ENCODE results near the gene ST6GALNAC2.
A peak's percentile ranks its signal among the peaks of the same experiment; 100 is the strongest.
"Not testable (repeated sequence)": the region's sequence is repeated elsewhere in the genome, so short reads cannot be mapped to it uniquely, and the experiment has no call there.

ST6GALNAC2 gene

DNA sequence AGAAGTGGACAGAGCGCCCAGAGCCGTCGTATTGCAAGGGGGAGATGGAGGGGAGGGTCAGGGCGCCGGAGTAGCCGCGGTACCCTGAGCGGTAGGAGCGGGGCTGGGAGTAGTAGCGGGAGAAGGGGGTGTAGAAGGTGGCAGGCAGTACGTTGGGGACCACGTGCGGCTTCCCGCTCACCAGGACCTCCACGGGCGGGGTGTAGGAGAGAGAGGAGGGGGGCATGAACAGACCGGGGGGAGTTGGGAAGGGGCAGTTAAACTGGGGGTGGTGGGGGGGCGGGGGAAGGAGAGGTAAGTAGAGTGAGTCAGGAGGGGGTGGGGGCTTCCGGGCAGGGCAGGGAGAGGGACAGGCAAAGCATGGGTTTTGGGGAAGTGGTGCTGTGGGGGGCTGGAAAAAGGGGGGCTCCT is 16.8 kb downstream of the ST6GALNAC2 start:
- no peak for DNase-seq

DNA sequence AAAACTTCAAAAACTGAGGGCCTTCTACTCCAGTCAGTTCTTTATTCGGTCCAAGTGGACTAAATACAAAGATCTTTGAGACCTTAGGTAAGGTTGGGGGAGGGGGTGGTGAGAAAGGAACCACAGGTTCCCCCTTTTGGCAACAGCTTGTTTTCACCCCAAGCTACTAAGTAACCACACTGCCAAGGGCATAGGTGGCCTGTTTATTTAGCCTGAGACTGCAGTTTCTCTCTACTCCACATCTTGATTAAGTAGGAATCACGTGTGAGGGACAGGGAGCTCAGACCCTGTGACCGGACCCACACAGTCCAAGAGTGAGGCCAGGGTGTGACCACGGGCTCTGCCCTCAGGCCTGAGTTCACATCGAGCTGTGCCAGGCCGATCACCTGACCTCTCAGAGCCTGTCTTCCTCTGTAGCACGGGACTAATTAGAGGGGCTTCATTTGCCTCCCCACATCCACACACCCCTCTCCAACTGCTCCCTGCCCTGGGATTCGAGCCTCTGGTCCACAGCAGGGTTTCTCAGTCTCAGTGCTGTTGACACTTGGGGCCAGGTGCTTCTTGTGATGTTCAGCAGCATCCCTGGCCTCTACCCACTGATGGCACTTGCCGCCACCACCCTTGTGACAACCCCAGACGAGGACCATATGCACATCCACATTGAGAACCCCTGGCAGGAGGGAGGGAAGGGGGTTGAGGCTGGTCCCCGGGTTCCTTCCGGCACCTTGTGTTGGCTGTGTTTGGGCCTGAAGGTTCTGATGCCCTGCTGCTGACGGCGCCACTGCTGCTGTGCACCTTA is 17.8 kb downstream of the ST6GALNAC2 start:
- DNase-seq: no peak

DNA sequence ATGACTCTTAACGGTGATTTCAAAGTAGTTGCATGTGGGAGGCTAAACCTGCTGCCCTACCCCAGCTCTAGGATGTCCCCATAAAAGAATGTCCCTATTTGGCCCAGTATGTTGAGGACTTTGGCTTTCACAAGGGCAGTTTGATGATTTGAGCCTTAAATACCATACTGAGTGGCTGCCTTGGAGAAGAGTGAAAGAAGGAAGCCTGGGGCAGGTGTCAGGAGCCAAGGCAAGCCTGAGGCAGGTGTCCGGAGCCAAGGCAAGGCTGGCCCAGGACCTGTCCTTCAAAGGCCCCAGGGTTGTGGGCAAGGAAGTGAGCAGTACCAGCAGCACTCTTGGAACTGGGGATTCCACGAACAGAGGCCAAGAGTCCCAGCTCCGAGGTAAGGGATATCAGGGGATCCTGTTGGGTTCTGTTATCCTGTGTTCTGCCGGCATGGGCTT is 18.6 kb downstream of the ST6GALNAC2 start:
- DNase-seq: no peak

GRCh38 chr17:76566613-76566943 is 19.1 kb downstream of the ST6GALNAC2 start:
- no peak for DNase-seq

DNA sequence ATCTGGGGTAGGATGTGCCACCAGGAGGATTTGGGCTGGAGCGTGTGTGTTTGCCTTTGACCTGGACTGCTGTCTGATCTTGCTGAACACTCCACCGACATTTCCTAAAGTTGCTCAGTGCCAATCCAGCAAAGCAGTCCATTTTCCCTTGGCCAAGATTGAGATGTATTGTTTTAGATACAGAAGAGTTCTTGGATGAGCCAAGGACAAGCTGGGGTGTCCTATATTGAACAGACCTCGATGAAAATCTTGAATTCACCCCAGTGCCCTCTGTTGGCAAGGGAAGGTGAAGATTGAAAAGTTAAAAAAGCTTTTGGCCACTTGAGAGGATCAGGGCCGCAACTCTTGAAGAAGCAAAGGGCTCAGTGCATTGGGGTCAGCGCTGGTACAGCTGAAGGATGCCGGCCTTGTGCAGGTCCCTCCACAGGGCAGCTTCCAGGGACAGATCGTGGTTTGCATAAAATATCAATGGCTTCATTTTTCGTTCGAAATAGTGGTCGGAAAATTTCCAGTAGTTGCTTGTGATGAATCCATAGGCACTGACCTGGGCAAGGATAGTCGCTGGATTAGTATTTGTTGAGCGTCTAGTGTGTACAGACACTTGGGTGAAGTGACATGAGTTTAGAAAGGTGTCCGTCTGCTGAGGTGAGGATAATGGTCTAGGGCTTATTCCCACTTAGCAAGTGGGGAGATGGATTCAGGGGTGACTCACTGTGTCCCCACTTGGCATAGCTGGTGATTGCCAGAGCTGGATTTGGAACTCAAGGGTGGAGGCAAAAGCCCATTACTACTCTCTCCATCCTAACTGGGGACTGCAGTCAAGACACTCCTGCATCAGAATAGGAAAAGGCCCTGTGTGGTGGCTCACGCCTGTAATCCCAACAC is 19.7 kb downstream of the ST6GALNAC2 start:
- no peak for DNase-seq

GRCh38 chr17:76564991-76565727 is 20.5 kb downstream of the ST6GALNAC2 start:
- DNase-seq: not testable (repeated sequence)

DNA sequence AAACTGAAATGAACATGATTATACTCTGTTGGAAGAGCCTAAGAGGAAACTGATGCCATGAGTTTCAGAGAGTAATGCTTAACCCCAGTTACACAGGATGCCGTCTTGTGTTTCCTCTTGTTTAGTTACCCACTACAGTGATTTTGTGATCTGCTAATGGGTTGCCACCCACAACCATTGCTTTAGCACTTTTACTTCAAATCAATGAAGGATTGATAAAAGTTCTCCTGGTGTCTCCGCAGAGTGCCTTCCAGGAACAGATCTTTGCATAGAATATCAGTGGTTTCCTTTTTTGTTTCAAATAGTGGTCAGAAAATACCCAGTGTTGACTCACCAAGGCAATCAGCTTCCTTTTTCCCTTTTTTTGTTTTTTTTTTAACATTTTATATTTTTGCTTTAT is 22.3 kb downstream of the ST6GALNAC2 start:
- peak; percentile 42 for DNase-seq

- peak; percentile 72 for DNase-seq
Measured at GRCh38 chr17:76562734-76563148, 22.9 kb downstream of the ST6GALNAC2 start.

DNA sequence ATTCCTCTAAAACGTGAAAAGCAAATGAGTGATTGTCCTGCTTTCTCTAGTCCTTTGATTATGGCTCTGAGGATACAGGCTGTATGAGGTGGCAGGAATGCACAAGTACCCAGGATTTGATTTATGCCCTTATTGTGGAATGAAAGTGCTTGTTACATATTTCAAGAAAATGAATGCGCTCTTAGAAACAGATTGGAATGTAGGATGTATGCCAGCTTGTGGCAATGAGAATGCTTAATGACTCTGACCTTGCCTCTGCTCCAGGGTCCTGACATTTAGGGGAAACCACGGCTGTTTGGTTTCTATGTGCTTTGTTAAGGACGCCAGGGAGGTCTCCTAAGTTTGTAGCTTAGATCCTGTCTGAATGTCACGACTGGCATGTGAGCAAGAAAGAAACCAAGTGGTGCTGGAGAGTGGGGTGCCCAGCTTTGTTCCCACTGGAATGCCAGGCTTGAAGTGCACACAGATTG is 23.8 kb downstream of the ST6GALNAC2 start:
- DNase-seq: no peak

GRCh38 chr17:76561332-76561731 is 24.3 kb downstream of the ST6GALNAC2 start:
- peak; percentile 58 for DNase-seq

- DNase-seq: no peak
Measured at GRCh38 chr17:76560877-76561221, 24.8 kb downstream of the ST6GALNAC2 start.

- peak; percentile 60 for DNase-seq
Measured at GRCh38 chr17:76560036-76560876, 25.4 kb downstream of the ST6GALNAC2 start.

DNA sequence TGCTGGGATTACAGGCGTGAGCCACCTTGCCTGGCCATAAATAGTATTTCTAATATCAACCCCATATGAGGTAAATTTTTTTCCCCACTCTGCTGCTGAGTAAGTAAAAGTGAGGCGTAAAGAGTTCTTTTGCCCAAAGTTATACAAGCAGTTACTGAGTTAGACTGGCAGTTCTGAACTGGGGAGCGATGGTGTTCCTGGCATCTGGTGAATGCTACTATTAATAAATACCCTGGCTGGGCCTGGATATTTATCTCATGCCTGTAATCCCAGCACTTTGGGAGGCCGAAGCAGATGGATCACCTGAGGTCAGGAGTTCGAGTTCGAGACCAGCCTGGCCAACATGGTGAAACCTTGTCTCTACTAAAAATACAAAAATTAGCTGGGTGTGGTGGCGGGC is 26.2 kb downstream of the ST6GALNAC2 start:
- DNase-seq: not testable (repeated sequence)

- DNase-seq: peak; percentile 50
Measured at GRCh38 chr17:76558198-76559095, 27.2 kb downstream of the ST6GALNAC2 start.

- peak; percentile 97 for DNase-seq
Measured at GRCh38 chr17:76557368-76558197, 28.1 kb downstream of the ST6GALNAC2 start.

GRCh38 chr17:76556765-76557367 is 28.8 kb downstream of the ST6GALNAC2 start:
- no peak for DNase-seq

DNA sequence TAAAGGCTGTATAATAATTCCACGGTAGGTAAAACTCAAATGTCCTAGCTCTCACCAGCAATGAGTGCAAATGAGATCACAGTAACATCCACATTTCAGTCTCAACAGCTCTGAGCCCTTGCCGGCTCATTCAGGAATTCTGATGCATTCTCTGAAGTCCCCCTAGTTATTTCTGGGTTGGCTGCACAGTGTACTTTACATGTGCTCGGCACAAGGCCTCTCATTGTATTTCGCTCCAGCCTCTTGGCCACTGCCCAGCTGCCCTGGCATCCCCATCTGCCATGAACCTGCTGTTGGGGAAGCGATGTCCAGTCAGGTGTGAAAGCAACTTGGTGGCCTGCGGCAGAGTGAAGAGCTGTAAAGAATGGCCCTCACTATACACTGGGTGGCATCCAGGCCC is 31.5 kb downstream of the ST6GALNAC2 start:
- no peak for DNase-seq

GRCh38 chr17:76553178-76553908 is 32.3 kb downstream of the ST6GALNAC2 start:
- DNase-seq: no peak

GRCh38 chr17:76551685-76552084 is 34.0 kb downstream of the ST6GALNAC2 start:
- DNase-seq: no peak
